ENCODE measurements around the gene TRMT10A.

DNA sequence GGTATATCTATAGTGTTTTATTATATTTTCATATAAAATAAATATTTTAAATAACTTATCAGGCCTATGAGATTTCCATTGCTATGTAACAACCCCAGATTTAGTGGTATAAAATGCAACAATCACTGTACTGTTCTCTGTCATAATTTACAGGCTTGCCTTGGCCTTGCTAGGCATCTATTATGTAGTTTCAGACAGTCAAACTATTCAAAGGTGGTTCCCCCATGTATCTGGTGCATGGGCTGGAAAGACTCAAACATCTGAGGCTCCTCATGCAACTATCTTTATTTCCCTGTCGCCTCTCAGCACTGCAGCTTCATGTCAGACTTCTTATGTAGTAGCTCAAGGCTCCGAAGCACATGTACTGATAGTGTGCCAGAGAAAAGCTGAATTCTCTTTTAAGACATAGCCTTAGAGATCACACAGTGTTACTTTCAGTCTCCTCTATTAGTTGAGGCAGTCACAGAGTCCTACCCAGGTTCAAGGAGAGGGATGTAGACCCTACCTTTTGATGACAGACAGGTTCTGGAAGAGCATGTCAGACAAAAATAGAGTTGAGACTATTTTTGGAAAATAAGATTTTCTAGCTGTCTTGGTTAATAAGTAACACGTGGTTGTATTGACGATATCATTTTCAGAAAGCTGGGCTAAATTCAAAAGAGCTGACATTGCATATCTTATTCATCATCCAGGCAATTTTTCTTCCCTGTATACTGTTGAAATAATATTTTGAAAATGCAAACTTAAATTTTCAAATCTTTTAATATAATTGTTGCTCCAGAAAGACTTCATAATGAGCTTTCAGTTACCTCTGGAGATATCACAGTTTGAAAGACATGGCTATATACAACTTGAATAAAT, 30.2 kb upstream of the TRMT10A start:
- TF ChIP-seq, protein P1, sequence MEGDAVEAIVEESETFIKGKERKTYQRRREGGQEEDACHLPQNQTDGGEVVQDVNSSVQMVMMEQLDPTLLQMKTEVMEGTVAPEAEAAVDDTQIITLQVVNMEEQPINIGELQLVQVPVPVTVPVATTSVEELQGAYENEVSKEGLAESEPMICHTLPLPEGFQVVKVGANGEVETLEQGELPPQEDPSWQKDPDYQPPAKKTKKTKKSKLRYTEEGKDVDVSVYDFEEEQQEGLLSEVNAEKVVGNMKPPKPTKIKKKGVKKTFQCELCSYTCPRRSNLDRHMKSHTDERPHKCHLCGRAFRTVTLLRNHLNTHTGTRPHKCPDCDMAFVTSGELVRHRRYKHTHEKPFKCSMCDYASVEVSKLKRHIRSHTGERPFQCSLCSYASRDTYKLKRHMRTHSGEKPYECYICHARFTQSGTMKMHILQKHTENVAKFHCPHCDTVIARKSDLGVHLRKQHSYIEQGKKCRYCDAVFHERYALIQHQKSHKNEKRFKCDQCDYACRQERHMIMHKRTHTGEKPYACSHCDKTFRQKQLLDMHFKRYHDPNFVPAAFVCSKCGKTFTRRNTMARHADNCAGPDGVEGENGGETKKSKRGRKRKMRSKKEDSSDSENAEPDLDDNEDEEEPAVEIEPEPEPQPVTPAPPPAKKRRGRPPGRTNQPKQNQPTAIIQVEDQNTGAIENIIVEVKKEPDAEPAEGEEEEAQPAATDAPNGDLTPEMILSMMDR (IDR thresholded peaks at IDR 0.05), result no peak
- no peak for TF ChIP-seq POLR2A (IDR thresholded peaks at IDR 0.05)
